Gastroesophageal sphincter (tissue), 3 donors: ENCODE results near the gene HIP1.

Experiments used
- CTCF ChIP-seq, 4 experiments: fragments of 200-600 bp in 2 of 4; fragments of 450-650 bp in 2 of 4; sonication (generic) in 1 of 4; IDR thresholded peaks; one replicate each; pipeline ENCODE4 v1.5.1; 2017 to 2019; ENCODE audit warnings: antibody characterized with exemption in 4 of 4, mild to moderate bottlenecking in 2 of 4, moderate library complexity in 2 of 4
- POLR2A ChIP-seq, 2 donors: fragments of 450-650 bp; IDR thresholded peaks; one replicate each; pipeline ENCODE4 v1.6.1; 2017; ENCODE audit warnings: antibody characterized with exemption in 2 of 2, mild to moderate bottlenecking in 2 of 2, moderate library complexity in 1 of 2
- POLR2AphosphoS5 ChIP-seq: sonication (generic); formaldehyde crosslinking; IDR thresholded peaks from one replicate; pipeline ENCODE4 v1.6.1; 2017; ENCODE audit warnings: antibody characterized with exemption

DNA sequence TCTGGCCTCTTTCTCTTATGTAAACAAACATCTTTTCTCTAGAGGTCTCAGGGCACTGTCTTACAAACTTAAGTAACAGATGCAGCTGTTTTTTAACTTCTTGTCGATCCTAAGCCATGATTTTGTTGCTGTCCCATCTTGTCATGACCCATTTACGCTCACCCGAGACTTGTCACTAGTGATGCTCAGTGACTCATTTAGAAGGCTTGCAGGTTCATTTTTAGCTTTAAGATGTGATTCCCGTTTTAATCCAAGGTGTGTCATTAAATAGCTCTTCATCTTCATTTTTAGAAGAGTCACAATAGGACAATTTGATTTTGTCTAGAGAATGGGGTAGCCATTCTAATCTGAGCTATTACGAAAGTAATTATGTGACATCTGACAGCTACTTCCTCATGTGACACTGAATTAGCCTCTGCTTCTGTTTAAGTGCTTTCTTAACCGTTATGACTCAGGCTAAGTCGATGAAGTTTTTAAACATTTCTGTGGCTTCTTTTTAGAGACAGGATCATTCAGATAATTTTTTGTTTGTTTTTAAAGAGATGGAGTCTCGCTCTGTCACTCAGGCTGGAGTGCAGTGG is 203.9 kb downstream of the HIP1 start:
- TF ChIP-seq CTCF (IDR thresholded peaks at IDR 0.05) (no peak), POLR2A (IDR thresholded peaks at IDR 0.05) (no peak), POLR2AphosphoS5 (no peak)
